ENCODE data around the gene PAAF1.
A peak's percentile ranks its signal among the peaks of the same experiment; 100 is the strongest.

The PAAF1 gene

DNA sequence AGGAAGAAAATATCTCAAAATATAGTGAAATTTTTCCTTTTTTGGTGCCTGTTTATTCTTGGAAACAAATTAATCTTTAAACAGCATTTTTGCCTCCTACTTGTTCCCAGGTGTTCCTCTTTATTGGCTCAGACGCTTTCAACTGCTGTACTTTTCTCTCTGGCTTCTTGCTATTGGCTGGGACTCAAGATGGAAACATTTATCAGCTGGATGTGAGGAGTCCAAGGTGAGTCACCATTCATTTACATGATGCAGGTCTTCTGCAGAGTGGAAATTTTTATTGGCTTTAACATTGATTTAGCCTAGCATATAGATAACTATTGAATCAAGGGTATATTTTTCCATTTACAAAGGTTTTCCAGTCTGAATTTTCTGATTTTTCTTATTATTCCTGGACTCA is 39.6 kb downstream of the PAAF1 start:
- DNase-seq: peak in 1 of 2 donors; percentile 4
- Histone ChIP-seq H2BK5ac (ENCODE audit: low read depth, low read length, poor library complexity) (no peak overlapping the region), H4K91ac (ENCODE audit: low read depth, low read length) (no peak overlapping the region), H3K9ac (ENCODE audit: low read length) (no peak overlapping the region), H3K14ac (ENCODE audit: low read length) (no peak overlapping the region), H2AFZ (ENCODE audit: insufficient read depth, low read length, poor library complexity) (no peak overlapping the region), H3K4me3 (ENCODE audit: low read depth, low read length) (no peak overlapping the region), H3K18ac (ENCODE audit: low read length) (no peak overlapping the region), H3K79me1 (ENCODE audit: low read length) (no peaks in the 10 kb centered on the region), H2AK5ac (ENCODE audit: low read length) (no peak overlapping the region), H3K9me3 (ENCODE audit: insufficient read depth, low read depth, low read length) (no peaks in the 10 kb centered on the region), H3K23ac (ENCODE audit: low read length) (no peak overlapping the region), H3K4ac (ENCODE audit: low read depth, low read length) (no peak overlapping the region), H4K8ac (ENCODE audit: low read depth, low read length) (no peak overlapping the region), H3K4me1 (ENCODE audit: control insufficient read depth in 1 of 2, insufficient read depth in 2 of 2, low read length in 2 of 2) (no peaks in the 10 kb centered on the region), H2BK12ac (ENCODE audit: low read length) (no peak overlapping the region), H4K12ac (ENCODE audit: low read depth, low read length) (no peak overlapping the region), H3K27ac (ENCODE audit: low read depth, low read length) (no peak overlapping the region), H2BK120ac (ENCODE audit: insufficient read depth, low read length, poor library complexity) (no peak overlapping the region), H3K4me2 (ENCODE audit: low read length) (no peak overlapping the region), H3K36me3 (ENCODE audit: control insufficient read depth in 1 of 2, insufficient read depth in 2 of 2, low read length in 2 of 2) (peaks cover 2 to 10% of the 10 kb centered on the region in 2 experiments), H3K79me2 (ENCODE audit: control insufficient read depth, insufficient read depth, low read length, poor library complexity) (no peaks in the 10 kb centered on the region), H3K27me3 (ENCODE audit: insufficient read depth, low read length) (no peaks in the 10 kb centered on the region)
- no CpG with 5 or more reads among the region's 1 CpG for WGBS (ENCODE audit: extremely low coverage, insufficient coverage, insufficient read length)

DNA sequence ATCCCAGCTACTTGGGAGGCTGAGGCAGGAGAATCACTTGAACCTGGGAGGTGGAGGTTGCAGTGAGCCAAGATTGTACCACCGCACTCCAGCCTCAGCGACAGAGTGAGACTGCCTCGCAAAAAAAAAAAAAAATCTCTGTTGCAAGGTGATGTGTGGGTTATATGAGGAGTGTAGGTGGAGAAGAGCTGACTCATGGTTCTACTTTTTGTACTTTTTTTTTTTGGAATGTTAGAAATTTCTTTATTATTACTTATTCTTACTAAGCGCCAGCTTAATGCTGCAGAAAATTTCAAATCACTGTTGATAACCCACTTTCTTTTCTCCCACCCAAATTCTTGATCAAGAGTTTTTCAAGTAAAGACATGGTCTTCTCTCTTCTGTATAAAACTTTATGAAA is 44.4 kb downstream of the PAAF1 start:
- no peak overlapping the region for H3K4ac ChIP-seq (ENCODE audit: low read depth, low read length)
- no peaks in the 10 kb centered on the region for H3K27me3 ChIP-seq (ENCODE audit: insufficient read depth, low read length)
- H4K8ac ChIP-seq (ENCODE audit: low read depth, low read length): no peak overlapping the region
- H2BK12ac ChIP-seq (ENCODE audit: low read length): no peak overlapping the region
- no peaks in the 10 kb centered on the region for H3K4me1 ChIP-seq (ENCODE audit: control insufficient read depth in 1 of 2, insufficient read depth in 2 of 2, low read length in 2 of 2)
- H3K9ac ChIP-seq (ENCODE audit: low read length): no peak overlapping the region
- H3K23ac ChIP-seq (ENCODE audit: low read length): no peak overlapping the region
- no peak overlapping the region for H3K4me2 ChIP-seq (ENCODE audit: low read length)
- no peak overlapping the region for H3K4me3 ChIP-seq (ENCODE audit: low read depth, low read length)
- no peak overlapping the region for H2BK5ac ChIP-seq (ENCODE audit: low read depth, low read length, poor library complexity)
- no peak overlapping the region for H4K12ac ChIP-seq (ENCODE audit: low read depth, low read length)
- no peak overlapping the region for H2BK120ac ChIP-seq (ENCODE audit: insufficient read depth, low read length, poor library complexity)
- H3K27ac ChIP-seq (ENCODE audit: low read depth, low read length): no peak overlapping the region
- H3K79me1 ChIP-seq (ENCODE audit: low read length): no peaks in the 10 kb centered on the region
- no peak overlapping the region for H2AFZ ChIP-seq (ENCODE audit: insufficient read depth, low read length, poor library complexity)
- H3K18ac ChIP-seq (ENCODE audit: low read length): no peak overlapping the region
- DNase-seq: no peak
- no CpG with 5 or more reads among the region's 4 CpGs for WGBS (ENCODE audit: extremely low coverage, insufficient coverage, insufficient read length)
- peaks cover 0 to 2% of the 10 kb centered on the region in 2 experiments for H3K36me3 ChIP-seq (ENCODE audit: control insufficient read depth in 1 of 2, insufficient read depth in 2 of 2, low read length in 2 of 2)
- no peak overlapping the region for H2AK5ac ChIP-seq (ENCODE audit: low read length)
- H3K14ac ChIP-seq (ENCODE audit: low read length): no peak overlapping the region
- no peaks in the 10 kb centered on the region for H3K9me3 ChIP-seq (ENCODE audit: insufficient read depth, low read depth, low read length)
- no peak overlapping the region for H4K91ac ChIP-seq (ENCODE audit: low read depth, low read length)
- H3K79me2 ChIP-seq (ENCODE audit: control insufficient read depth, insufficient read depth, low read length, poor library complexity): no peaks in the 10 kb centered on the region

DNA sequence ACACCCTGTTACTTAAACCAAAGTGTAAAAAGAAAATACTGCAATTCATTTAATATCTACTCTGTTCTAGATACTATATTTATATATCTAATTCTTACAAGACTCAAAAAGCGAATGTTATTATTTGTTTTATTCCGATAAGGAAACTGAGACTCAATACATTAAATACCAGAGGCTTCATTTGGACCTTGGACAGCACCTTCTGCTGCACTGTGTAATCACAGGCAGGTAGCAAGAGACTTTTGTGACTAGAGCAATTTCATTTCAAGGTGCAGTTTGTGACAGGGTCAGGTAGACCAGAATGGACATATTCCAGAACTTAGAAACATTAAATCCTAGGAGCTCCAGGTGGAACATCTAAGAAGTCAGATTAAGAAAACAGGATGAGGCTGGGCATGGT is 52.6 kb downstream of the PAAF1 start:
- H2AK5ac ChIP-seq (ENCODE audit: low read length): no peak overlapping the region

DNA sequence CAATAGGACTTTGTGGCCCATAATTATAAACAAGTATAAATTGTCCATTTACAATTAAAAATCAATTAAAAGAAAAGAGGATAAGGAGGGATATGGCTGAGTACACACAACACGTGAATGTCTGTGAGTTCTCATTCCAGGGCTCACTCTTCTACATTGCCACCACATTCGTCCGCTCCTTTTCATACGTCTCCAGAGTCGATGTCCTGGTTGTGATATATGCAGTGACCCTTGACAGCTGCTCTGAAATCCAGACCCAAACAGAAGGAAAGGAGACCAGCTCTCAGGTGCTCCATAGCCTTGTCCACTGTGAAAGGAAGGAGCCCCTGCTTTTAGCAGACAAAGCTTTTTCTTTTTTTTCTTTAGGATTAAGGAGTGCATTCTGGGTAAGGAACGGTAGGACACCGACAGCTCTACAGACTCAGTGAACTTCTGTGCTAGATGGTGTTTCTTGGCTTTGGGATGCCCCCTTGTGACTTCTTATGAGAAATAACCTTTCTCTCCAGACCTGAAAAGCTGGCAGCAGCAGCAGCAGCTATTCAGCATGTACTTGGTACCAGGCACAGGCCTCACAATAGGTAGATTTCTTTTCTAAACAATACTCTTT is 54.3 kb downstream of the PAAF1 start:
- peak overlapping the region; percentile 76 for H4K8ac ChIP-seq (ENCODE audit: low read depth, low read length)
- no peak overlapping the region for H2AK5ac ChIP-seq (ENCODE audit: low read length)
- H2AFZ ChIP-seq (ENCODE audit: insufficient read depth, low read length, poor library complexity): peak overlapping the region; percentile 66
- H4K91ac ChIP-seq (ENCODE audit: low read depth, low read length): no peak overlapping the region
- H3K27ac ChIP-seq (ENCODE audit: low read depth, low read length): no peak overlapping the region
- no peak overlapping the region for H2BK120ac ChIP-seq (ENCODE audit: insufficient read depth, low read length, poor library complexity)
- H3K18ac ChIP-seq (ENCODE audit: low read length): no peak overlapping the region
- H3K4me2 ChIP-seq (ENCODE audit: low read length): no peak overlapping the region
- no peak overlapping the region for H3K4me3 ChIP-seq (ENCODE audit: low read depth, low read length)
- no peak overlapping the region for H3K14ac ChIP-seq (ENCODE audit: low read length)
- peak; percentile 49 to 83 for DNase-seq
- peaks cover 4 to 13% of the 10 kb centered on the region in 2 experiments for H3K36me3 ChIP-seq (ENCODE audit: control insufficient read depth in 1 of 2, insufficient read depth in 2 of 2, low read length in 2 of 2)
- H3K23ac ChIP-seq (ENCODE audit: low read length): no peak overlapping the region
- no CpG with 5 or more reads among the region's 7 CpGs for WGBS (ENCODE audit: extremely low coverage, insufficient coverage, insufficient read length)
- peaks cover 0 to 2% of the 10 kb centered on the region in 2 experiments for H3K4me1 ChIP-seq (ENCODE audit: control insufficient read depth in 1 of 2, insufficient read depth in 2 of 2, low read length in 2 of 2)
- H3K9ac ChIP-seq (ENCODE audit: low read length): no peak overlapping the region
- peak overlapping the region; percentile 52 for H2BK12ac ChIP-seq (ENCODE audit: low read length)
- no peaks in the 10 kb centered on the region for H3K27me3 ChIP-seq (ENCODE audit: insufficient read depth, low read length)
- no peaks in the 10 kb centered on the region for H3K79me2 ChIP-seq (ENCODE audit: control insufficient read depth, insufficient read depth, low read length, poor library complexity)
- H3K9me3 ChIP-seq (ENCODE audit: insufficient read depth, low read depth, low read length): no peaks in the 10 kb centered on the region
- peak overlapping the region; percentile 77 for H4K12ac ChIP-seq (ENCODE audit: low read depth, low read length)
- H2BK5ac ChIP-seq (ENCODE audit: low read depth, low read length, poor library complexity): no peak overlapping the region
- H3K79me1 ChIP-seq (ENCODE audit: low read length): no peaks in the 10 kb centered on the region
- no peak overlapping the region for H3K4ac ChIP-seq (ENCODE audit: low read depth, low read length)

More for the DNA sequence above, 52.6 kb downstream of the PAAF1 start:
- H3K9ac ChIP-seq (ENCODE audit: low read length): no peak overlapping the region
- no peaks in the 10 kb centered on the region for H3K9me3 ChIP-seq (ENCODE audit: insufficient read depth, low read depth, low read length)
- no peak overlapping the region for H2AFZ ChIP-seq (ENCODE audit: insufficient read depth, low read length, poor library complexity)
- no peak overlapping the region for H3K27ac ChIP-seq (ENCODE audit: low read depth, low read length)
- no peak overlapping the region for H3K18ac ChIP-seq (ENCODE audit: low read length)
- no peak overlapping the region for H2BK5ac ChIP-seq (ENCODE audit: low read depth, low read length, poor library complexity)
- no peak overlapping the region for H4K91ac ChIP-seq (ENCODE audit: low read depth, low read length)
- no peak overlapping the region for H4K8ac ChIP-seq (ENCODE audit: low read depth, low read length)
- no peak overlapping the region for H3K4ac ChIP-seq (ENCODE audit: low read depth, low read length)
- H3K79me2 ChIP-seq (ENCODE audit: control insufficient read depth, insufficient read depth, low read length, poor library complexity): no peaks in the 10 kb centered on the region
- H2BK120ac ChIP-seq (ENCODE audit: insufficient read depth, low read length, poor library complexity): no peak overlapping the region
- H3K4me3 ChIP-seq (ENCODE audit: low read depth, low read length): no peak overlapping the region
- peaks cover 0 to 2% of the 10 kb centered on the region in 2 experiments for H3K4me1 ChIP-seq (ENCODE audit: control insufficient read depth in 1 of 2, insufficient read depth in 2 of 2, low read length in 2 of 2)
- no peaks in the 10 kb centered on the region for H3K79me1 ChIP-seq (ENCODE audit: low read length)
- WGBS (ENCODE audit: extremely low coverage, insufficient coverage, insufficient read length): no CpG with 5 or more reads among the region's 2 CpGs
- DNase-seq: no peak
- no peak overlapping the region for H3K23ac ChIP-seq (ENCODE audit: low read length)
- H3K36me3 ChIP-seq (ENCODE audit: control insufficient read depth in 1 of 2, insufficient read depth in 2 of 2, low read length in 2 of 2): peaks cover 7 to 13% of the 10 kb centered on the region in 2 experiments
- no peak overlapping the region for H2BK12ac ChIP-seq (ENCODE audit: low read length)
- H3K14ac ChIP-seq (ENCODE audit: low read length): no peak overlapping the region
- H3K4me2 ChIP-seq (ENCODE audit: low read length): no peak overlapping the region
- H4K12ac ChIP-seq (ENCODE audit: low read depth, low read length): no peak overlapping the region
- no peaks in the 10 kb centered on the region for H3K27me3 ChIP-seq (ENCODE audit: insufficient read depth, low read length)
